Astrocyte (in vitro differentiated cells and primary cell): ENCODE data around the gene ATF3. TPM values are rescaled to one million over a fixed set of nuclear protein-coding genes. Genes with fewer than 3 reads are reported as not detected.

Experiments
- DNase-seq: peaks from one replicate; pipeline ENCODE4 v3.0.0-alpha.2; 2010; ENCODE audit warnings: low read depth
- FAIRE-seq: peaks from 2 replicates; lab custom pipeline; 2011; peaks lifted over from hg19 to GRCh38; lab: Jason Lieb, UNC
- H2AFZ ChIP-seq: 2 replicates; pipeline ENCODE4 v1.6.0; 2012; ENCODE audit warnings: low read depth, low read length, inconsistent platforms
- H3K27ac ChIP-seq: 2 replicates; pipeline ENCODE4 v1.5.1; 2011; ENCODE audit warnings: low read depth, low read length, inconsistent platforms
- H3K27me3 ChIP-seq: 2 replicates; pipeline ENCODE4 v1.6.0; 2011; ENCODE audit warnings: low read length, inconsistent platforms; ENCODE audit not compliant: insufficient read depth
- H3K36me3 ChIP-seq: 2 replicates; pipeline ENCODE4 v1.5.1; 2011; ENCODE audit warnings: low read length, inconsistent platforms; ENCODE audit not compliant: insufficient read depth
- H3K4me1 ChIP-seq: 2 replicates; pipeline ENCODE4 v1.5.1; 2011; ENCODE audit warnings: low read length, inconsistent platforms; ENCODE audit not compliant: insufficient read depth
- H3K4me2 ChIP-seq: 2 replicates; pipeline ENCODE4 v1.6.0; 2012; ENCODE audit warnings: low read length, inconsistent platforms
- H3K4me3 ChIP-seq: 2 replicates; pipeline ENCODE4 v1.5.1; 2011; ENCODE audit warnings: low read depth, mild to moderate bottlenecking, low read length, inconsistent platforms; ENCODE audit not compliant: insufficient read depth
- H3K79me2 ChIP-seq: 2 replicates; pipeline ENCODE4 v1.6.0; 2012; ENCODE audit warnings: mild to moderate bottlenecking, low read length, inconsistent platforms; ENCODE audit not compliant: insufficient read depth
- H3K9ac ChIP-seq: 2 replicates; pipeline ENCODE4 v1.6.0; 2012; ENCODE audit warnings: mild to moderate bottlenecking, low read length, inconsistent platforms
- H3K9me3 ChIP-seq: 2 replicates; pipeline ENCODE4 v1.5.1; 2012; ENCODE audit warnings: low read depth, mild to moderate bottlenecking, low read length, inconsistent platforms; ENCODE audit not compliant: insufficient read depth
- H4K20me1 ChIP-seq: 2 replicates; pipeline ENCODE4 v1.6.0; 2012; ENCODE audit warnings: low read length, inconsistent platforms; ENCODE audit not compliant: insufficient read depth
- H3K27ac Mint-ChIP-seq: one replicate; pipeline ENCODE4 v1.8.0; 2021; ENCODE audit warnings: mild to moderate bottlenecking, mixed read lengths; ENCODE audit not compliant: unreplicated experiment
- H3K27me3 Mint-ChIP-seq: one replicate; pipeline ENCODE4 v1.8.0; 2021; ENCODE audit warnings: low read depth, mixed read lengths; ENCODE audit not compliant: unreplicated experiment
- H3K36me3 Mint-ChIP-seq: one replicate; pipeline ENCODE4 v1.8.0; 2021; ENCODE audit warnings: low read depth, mixed read lengths; ENCODE audit not compliant: unreplicated experiment
- H3K4me1 Mint-ChIP-seq: one replicate; pipeline ENCODE4 v1.8.0; 2021; ENCODE audit warnings: low read depth, mixed read lengths; ENCODE audit not compliant: unreplicated experiment
- H3K4me3 Mint-ChIP-seq: one replicate; pipeline ENCODE4 v1.8.0; 2021; ENCODE audit warnings: mild to moderate bottlenecking, moderate library complexity, mixed read lengths; ENCODE audit not compliant: unreplicated experiment
- H3K9me3 Mint-ChIP-seq: one replicate; pipeline ENCODE4 v1.8.0; 2021; ENCODE audit warnings: mild to moderate bottlenecking, mixed read lengths; ENCODE audit not compliant: unreplicated experiment
- EZH2 ChIP-seq: IDR thresholded peaks from 2 replicates; pipeline ENCODE4 v1.6.1; 2012; ENCODE audit warnings: mild to moderate bottlenecking, low read length, inconsistent platforms; ENCODE audit not compliant: insufficient read depth
- total RNA-seq: library from RNA; stranded (reverse); gene quantifications from 2 replicates; pipeline ENCODE4 v1.2.1, GENCODE V29; 2021
- TF ChIP-seq, protein P1 (sequence below): IDR thresholded peaks from 2 replicates; pipeline ENCODE4 v1.5.1; 2011; ENCODE audit warnings: low read depth, mild to moderate bottlenecking, inconsistent platforms, low read length, moderate library complexity; ENCODE audit not compliant: insufficient read depth

ATF3 gene
- total RNA-seq, 1 donor from 2014 or later, result 87.6 TPM

GRCh38 chr1:212651521-212651920 lies 43.0 kb downstream of the ATF3 start:
- Histone ChIP-seq H4K20me1 (no peaks in the 10 kb centered on the region), H3K4me2 (no peak overlapping the region), H3K9me3 (no peaks in the 10 kb centered on the region), H3K9ac (no peak overlapping the region), H3K36me3 (no peaks in the 10 kb centered on the region), H3K27me3 (no peaks in the 10 kb centered on the region), H3K4me1 (peaks cover 5% of the 10 kb centered on the region), H3K27ac (peak overlapping the region; percentile 34), H3K79me2 (no peaks in the 10 kb centered on the region), H2AFZ (peak overlapping the region; percentile 38), H3K4me3 (no peak overlapping the region)
- Mint-ChIP-seq H3K9me3 (no peaks in the 10 kb centered on the region), H3K4me3 (no peak overlapping the region), H3K27me3 (peaks cover 14% of the 10 kb centered on the region), H3K4me1 (no peaks in the 10 kb centered on the region), H3K27ac (no peak overlapping the region), H3K36me3 (no peaks in the 10 kb centered on the region)
- peak; percentile 45 for DNase-seq
- no peak for FAIRE-seq
- TF ChIP-seq EZH2, result no peak
- TF ChIP-seq, protein P1, sequence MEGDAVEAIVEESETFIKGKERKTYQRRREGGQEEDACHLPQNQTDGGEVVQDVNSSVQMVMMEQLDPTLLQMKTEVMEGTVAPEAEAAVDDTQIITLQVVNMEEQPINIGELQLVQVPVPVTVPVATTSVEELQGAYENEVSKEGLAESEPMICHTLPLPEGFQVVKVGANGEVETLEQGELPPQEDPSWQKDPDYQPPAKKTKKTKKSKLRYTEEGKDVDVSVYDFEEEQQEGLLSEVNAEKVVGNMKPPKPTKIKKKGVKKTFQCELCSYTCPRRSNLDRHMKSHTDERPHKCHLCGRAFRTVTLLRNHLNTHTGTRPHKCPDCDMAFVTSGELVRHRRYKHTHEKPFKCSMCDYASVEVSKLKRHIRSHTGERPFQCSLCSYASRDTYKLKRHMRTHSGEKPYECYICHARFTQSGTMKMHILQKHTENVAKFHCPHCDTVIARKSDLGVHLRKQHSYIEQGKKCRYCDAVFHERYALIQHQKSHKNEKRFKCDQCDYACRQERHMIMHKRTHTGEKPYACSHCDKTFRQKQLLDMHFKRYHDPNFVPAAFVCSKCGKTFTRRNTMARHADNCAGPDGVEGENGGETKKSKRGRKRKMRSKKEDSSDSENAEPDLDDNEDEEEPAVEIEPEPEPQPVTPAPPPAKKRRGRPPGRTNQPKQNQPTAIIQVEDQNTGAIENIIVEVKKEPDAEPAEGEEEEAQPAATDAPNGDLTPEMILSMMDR, result no peak

GRCh38 chr1:212651977-212652376 lies 43.4 kb downstream of the ATF3 start:
- Mint-ChIP-seq H3K27ac (no peak overlapping the region), H3K4me1 (no peaks in the 10 kb centered on the region), H3K27me3 (peaks cover 14% of the 10 kb centered on the region), H3K36me3 (no peaks in the 10 kb centered on the region), H3K4me3 (no peak overlapping the region), H3K9me3 (no peaks in the 10 kb centered on the region)
- TF ChIP-seq, protein P1, result no peak
- no peak for TF ChIP-seq EZH2
- no peaks in the 10 kb centered on the region for H4K20me1 ChIP-seq
- no peak for FAIRE-seq
- H3K36me3 ChIP-seq, result no peaks in the 10 kb centered on the region
- no peak for DNase-seq
- H3K9ac ChIP-seq, result no peak overlapping the region
- H2AFZ ChIP-seq, result peak overlapping the region; percentile 38
- H3K27me3 ChIP-seq, result no peaks in the 10 kb centered on the region
- H3K4me2 ChIP-seq, result no peak overlapping the region
- peaks cover 6% of the 10 kb centered on the region for H3K4me1 ChIP-seq
- H3K79me2 ChIP-seq, result no peaks in the 10 kb centered on the region
- H3K4me3 ChIP-seq, result no peak overlapping the region
- peak overlapping the region; percentile 34 for H3K27ac ChIP-seq
- H3K9me3 ChIP-seq, result no peaks in the 10 kb centered on the region

DNA sequence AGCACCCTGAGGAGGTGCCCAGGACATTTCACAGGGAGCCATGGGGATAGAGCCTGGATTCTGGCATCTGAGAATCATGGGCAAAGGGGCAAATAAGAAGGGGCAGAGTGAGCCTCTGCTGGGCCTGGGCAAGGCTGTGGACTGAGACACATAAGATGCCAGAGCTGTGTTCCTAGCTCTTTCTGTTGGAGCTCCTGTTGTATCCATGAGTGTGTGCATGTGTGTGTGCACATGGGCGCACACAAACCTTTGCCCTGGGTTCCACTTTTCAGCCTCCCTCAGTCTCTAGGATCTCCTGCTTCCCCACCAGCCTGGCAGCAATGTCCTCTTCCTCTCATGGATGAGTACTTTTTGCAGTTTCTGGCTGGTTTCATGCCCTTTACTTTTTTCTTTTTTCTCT lies 44.0 kb downstream of the ATF3 start:
- no peak overlapping the region for H3K4me3 ChIP-seq
- no peak overlapping the region for H3K9ac ChIP-seq
- peaks cover 14% of the 10 kb centered on the region for H3K27me3 Mint-ChIP-seq
- no peaks in the 10 kb centered on the region for H4K20me1 ChIP-seq
- FAIRE-seq, result no peak
- peaks cover 2% of the 10 kb centered on the region for H3K9me3 Mint-ChIP-seq
- H3K4me1 ChIP-seq, result peaks cover 6% of the 10 kb centered on the region
- H2AFZ ChIP-seq, result no peak overlapping the region
- H3K36me3 ChIP-seq, result no peaks in the 10 kb centered on the region
- no peaks in the 10 kb centered on the region for H3K79me2 ChIP-seq
- H3K36me3 Mint-ChIP-seq, result no peaks in the 10 kb centered on the region
- no peaks in the 10 kb centered on the region for H3K9me3 ChIP-seq
- no peak for TF ChIP-seq EZH2
- TF ChIP-seq, protein P1, result no peak
- no peaks in the 10 kb centered on the region for H3K4me1 Mint-ChIP-seq
- no peak overlapping the region for H3K4me3 Mint-ChIP-seq
- H3K27ac ChIP-seq, result no peak overlapping the region
- no peak overlapping the region for H3K27ac Mint-ChIP-seq
- no peak for DNase-seq
- no peak overlapping the region for H3K4me2 ChIP-seq
- no peaks in the 10 kb centered on the region for H3K27me3 ChIP-seq
